HG03354 (cell line): ENCODE results near the gene IPO11.
"Not testable (repeated sequence)": the region's sequence is repeated elsewhere in the genome, so short reads cannot be mapped to it uniquely, and the experiment has no call there.

Experiments
- ATAC-seq: cut with Tn5 transposase; IDR thresholded peaks from one replicate; pipeline ENCODE4 v1.9.1; 2021; ENCODE audit warnings: mild to moderate bottlenecking; ENCODE audit not compliant: unreplicated experiment, poor library complexity, severe bottlenecking

IPO11 gene

GRCh38 chr5:62624436-62624835, 211.9 kb downstream of the IPO11 start:
- not testable (repeated sequence) for ATAC-seq

GRCh38 chr5:62626534-62626933, 214.0 kb downstream of the IPO11 start:
- ATAC-seq = no peak

DNA sequence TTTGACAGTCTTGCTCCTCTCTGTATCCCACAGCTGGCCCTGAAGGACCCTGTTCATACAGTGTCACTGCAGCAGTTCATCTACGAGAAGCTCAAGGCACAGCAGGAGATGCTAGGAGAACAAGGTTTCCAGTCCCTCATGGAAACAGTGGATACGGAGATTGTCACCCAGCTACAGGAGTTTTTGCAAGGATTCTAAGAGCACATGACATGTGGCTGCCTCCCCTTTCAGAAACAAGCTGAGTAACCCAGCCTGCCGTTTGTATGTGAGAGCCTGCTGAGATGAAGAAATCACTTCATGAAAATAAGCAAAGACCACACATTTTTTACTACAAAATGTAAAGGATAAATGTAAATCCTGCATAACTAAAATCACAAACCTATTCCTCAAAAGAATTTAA, 214.6 kb downstream of the IPO11 start:
- ATAC-seq = no peak

GRCh38 chr5:62627901-62628300, 215.3 kb downstream of the IPO11 start:
- no peak for ATAC-seq

GRCh38 chr5:62631909-62632580, 219.5 kb downstream of the IPO11 start:
- no peak for ATAC-seq

- no peak for ATAC-seq
These were observed 220.7 kb downstream of the IPO11 start for GRCh38 chr5:62633243-62633642.

GRCh38 chr5:62640446-62640845, 227.9 kb downstream of the IPO11 start:
- ATAC-seq = no peak

DNA sequence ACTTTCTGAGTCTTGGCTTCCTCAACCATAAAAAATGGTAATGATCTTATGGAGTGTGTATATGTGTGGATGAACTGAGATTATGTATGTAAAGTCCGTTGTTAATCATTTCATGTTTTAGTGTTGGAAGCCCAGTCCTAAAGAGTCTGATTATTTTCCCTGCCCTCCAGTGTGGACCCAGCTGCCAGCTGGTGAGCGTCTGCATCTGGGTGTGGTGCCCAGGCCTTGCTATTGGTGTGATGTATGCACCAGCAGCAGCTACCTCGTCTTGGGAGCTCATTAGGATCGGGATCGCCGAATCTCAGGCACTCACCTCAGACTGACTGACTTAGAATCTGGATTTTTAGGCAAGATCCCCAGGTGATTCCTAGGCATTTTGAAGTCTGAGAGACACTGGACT, 229.9 kb downstream of the IPO11 start:
- ATAC-seq = no peak

DNA sequence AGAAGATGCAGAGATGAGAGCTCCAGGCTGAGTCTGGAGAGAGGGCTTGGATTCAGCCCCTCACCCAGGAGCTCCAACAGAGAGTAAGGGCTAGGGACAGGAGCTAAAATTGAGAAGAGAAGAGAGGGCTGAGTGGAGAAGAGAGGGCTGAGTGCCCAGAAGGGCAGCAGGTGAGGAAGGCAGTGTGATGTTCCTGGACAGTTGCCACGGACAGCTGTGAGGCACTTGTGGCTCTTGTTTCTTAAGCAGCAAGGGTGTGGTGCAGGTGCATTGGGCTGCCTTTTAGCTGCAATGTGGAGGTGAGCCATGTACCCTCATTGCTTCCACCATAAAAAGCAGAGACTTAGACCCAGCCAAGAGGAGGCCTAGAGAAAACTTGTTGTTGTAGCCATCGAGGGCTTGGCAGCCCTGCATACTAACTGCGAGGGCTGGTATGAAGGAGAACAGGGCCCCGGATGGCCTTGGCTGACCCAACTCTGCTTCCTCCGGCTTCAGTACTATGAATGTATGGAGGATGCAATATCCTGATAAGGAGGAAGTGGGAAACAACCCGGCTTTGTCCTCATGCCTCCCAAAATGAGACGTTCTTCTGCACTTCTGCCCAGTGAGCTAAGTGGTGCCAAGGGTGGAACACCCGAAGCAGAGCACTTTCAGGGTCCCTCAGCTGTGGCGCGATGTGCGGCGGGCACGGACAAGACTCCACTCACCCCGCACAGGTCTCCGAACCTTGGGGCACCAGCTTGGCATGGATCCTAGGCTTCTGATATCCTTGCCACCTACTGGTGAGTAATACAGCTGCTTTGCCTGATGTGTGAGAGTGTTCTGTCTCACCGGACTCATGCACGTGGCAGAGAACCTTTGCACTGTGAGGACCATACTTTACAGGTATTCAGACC, 231.2 kb downstream of the IPO11 start:
- ATAC-seq = no peak

DNA sequence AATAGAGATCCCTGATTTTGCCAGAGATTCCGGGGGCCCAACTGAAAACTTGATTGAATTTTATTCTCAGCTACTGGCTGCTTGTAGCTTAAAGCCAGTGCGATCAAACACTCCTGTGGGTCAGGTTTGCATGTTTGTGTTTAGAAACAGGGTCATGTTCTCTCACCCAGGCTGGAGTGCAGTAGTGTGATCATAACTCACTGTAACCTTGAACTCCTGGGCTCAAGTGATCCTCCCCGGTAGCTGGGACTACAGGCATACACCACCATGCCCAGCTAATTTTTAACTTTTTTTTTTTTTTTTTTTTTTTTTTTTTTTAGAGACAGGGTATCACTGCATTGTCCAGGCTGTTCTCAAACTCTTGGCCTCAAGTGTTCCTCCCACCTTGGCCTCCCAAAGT, 232.7 kb downstream of the IPO11 start:
- no peak for ATAC-seq

DNA sequence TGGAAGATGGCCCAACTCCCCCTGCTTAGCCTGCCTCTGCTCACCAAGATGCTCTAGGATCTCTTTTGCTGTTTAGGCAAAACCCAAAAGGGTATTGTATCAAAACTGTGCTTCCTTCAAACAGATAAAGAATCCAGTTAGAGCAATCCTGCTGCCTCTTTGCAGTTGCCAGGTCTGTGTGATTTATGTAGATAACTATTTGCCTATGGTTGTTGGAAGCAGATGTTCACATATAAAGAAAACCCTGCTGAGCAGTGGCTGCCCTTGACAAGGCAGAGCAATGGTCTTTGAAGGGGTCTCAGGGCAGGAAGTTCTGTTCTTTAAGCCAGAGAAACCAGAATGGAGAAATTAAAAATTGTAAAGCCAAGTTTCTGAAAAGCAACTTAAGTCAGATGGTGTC, 234.7 kb downstream of the IPO11 start:
- no peak for ATAC-seq

- ATAC-seq = no peak
These were observed 236.5 kb downstream of the IPO11 start for GRCh38 chr5:62649025-62649424.

GRCh38 chr5:62649476-62650113, 237.0 kb downstream of the IPO11 start:
- no peak for ATAC-seq

DNA sequence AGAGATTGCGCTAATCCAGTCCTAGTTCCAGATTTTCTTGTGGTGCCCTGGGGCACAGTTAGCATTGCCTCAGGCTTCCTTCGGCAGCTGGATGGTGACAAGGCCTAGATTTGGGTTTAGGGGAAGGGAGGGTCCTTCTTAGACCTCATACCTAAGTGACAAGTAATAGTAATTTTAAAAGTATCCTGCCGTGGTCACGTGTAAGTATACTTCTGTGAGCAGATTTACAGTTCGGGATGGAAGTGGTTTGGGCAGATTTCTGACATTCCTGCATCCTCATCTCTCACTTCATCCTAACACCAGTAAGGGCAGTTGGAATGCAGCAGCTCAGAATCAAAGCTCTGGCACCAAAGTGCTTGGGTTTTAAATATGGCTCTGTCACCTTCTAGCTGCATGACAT, 237.6 kb downstream of the IPO11 start:
- no peak for ATAC-seq

GRCh38 chr5:62652225-62652624, 239.7 kb downstream of the IPO11 start:
- ATAC-seq = no peak

DNA sequence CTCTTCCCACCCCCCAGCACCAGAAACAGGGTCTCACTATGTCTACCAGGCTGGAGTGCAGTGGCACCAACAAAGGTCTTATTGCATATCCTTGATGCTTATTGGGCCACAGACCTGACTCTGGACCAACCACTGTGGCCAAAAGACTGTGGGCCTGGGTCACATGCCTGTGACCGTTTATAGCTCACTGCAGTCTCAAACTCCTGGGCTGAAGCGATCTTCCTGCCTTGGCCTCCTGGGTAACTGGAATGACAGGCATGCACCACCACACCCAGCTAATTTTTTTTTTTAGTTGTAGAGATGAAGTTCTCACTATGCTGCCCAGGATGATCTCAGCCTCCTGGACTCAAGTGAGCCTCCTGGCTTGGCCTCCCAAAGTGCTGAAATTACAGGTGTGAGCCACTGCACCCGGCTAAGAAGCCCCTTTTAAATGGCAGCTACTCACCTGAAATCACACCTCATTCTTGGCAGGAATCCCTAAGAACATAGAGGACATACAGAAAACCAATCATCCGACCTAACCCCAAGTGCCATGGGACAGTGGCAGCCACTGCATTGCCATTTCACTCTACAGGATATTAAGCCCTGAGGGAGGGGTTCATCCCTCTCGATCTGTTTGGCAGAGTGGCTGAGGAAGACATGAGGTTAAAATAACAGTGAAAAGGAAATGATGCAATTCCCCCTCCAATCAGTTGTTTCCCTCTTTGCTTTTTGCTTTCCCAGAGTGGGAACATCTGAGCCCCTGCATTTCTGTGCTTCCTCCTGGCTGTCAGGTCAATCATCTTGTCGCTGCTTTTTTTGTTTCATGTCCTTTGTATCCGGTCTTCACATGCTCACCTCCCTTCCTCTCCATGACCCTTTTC, 240.7 kb downstream of the IPO11 start:
- no peak for ATAC-seq

DNA sequence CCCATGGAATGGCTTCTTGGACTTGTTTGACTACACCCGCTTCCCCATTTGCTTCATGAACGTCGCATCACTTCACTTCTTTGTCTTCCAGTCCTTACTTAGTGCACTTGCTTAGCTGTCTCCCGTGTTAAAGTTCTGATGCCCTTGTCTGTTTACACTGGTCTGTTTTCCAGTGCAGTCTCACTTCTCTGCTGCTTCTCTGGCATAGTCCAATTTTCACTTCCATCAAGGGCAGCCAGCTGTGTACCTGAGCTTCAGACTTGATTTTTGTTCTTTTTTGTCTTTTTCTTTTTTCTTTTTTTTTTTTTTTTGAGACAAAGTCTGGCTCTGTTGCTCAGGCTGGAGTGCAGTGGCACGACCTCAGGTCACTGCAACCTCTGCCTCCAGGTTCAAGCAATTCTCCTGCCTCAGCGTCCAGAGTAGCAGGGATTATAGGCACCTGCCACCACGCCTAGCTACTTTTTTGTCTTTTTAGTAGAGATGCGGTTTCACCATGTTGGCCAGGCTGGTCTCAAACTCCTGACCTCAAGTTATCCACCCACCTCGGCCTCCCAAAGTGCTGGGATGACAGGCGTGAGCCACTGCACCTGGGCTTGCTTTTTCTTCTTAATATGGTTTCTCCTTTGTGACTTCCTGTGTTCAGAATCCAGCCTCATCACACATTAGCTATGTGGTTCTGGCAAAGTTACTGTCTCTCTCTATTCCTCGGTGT, 241.5 kb downstream of the IPO11 start:
- no peak for ATAC-seq

GRCh38 chr5:62657772-62658171, 245.2 kb downstream of the IPO11 start:
- not testable (repeated sequence) for ATAC-seq

DNA sequence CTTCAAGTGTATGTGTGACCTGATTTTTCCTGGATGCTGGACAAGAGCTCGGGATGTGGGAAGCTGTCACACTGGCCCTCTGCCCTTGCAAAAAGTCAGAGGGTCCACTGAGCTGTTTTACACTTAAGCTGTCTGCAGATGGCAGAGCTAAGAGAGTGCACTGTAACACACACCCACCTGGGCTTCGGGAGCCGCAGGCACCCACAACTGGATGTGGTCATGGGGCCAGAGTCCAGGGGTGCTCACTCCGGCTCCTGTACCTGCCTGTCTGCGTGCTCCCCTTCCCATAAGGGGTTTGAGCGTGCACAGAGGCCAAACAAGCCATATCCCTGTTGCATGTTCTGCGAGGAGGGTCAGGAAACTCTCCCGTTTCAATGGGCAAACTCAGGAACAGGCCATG, 248.6 kb downstream of the IPO11 start:
- ATAC-seq = no peak
